Endothelial cell (in vitro differentiated cells): ENCODE data around the gene KIF13A. TPM values are rescaled to one million over a fixed set of nuclear protein-coding genes. Genes with fewer than 3 reads are reported as not detected.
"Not testable (repeated sequence)": the region's sequence is repeated elsewhere in the genome, so short reads cannot be mapped to it uniquely, and the experiment has no call there.

Experiments used
- DNase-seq: peaks from one replicate; pipeline ENCODE4 v3.0.0; 2021; ENCODE audit warnings: low spot score
- H3K27ac Mint-ChIP-seq: one replicate; pipeline ENCODE4 v1.8.0; 2021; ENCODE audit warnings: mixed read lengths, inconsistent platforms; ENCODE audit not compliant: unreplicated experiment
- H3K27me3 Mint-ChIP-seq: one replicate; pipeline ENCODE4 v1.8.0; 2021; ENCODE audit warnings: mild to moderate bottlenecking, moderate library complexity, mixed read lengths, inconsistent platforms; ENCODE audit not compliant: unreplicated experiment
- H3K36me3 Mint-ChIP-seq: one replicate; pipeline ENCODE4 v1.8.0; 2021; ENCODE audit warnings: mild to moderate bottlenecking, low read depth, mixed read lengths, inconsistent platforms; ENCODE audit not compliant: unreplicated experiment
- H3K4me1 Mint-ChIP-seq: one replicate; pipeline ENCODE4 v1.8.0; 2021; ENCODE audit warnings: mild to moderate bottlenecking, mixed read lengths, inconsistent platforms; ENCODE audit not compliant: unreplicated experiment
- H3K4me3 Mint-ChIP-seq: one replicate; pipeline ENCODE4 v1.8.0; 2021; ENCODE audit warnings: mild to moderate bottlenecking, mixed read lengths, inconsistent platforms; ENCODE audit not compliant: unreplicated experiment
- H3K9me3 Mint-ChIP-seq: one replicate; pipeline ENCODE4 v1.8.0; 2021; ENCODE audit warnings: mixed read lengths, inconsistent platforms; ENCODE audit not compliant: unreplicated experiment
- total RNA-seq: library from RNA; stranded (reverse); fragmentation: NEBNext Ultra II Directional; extraction: Animal tissue kit (Norgen Biotek cat#: 25700); gene quantifications from one replicate; pipeline ENCODE4 v1.2.1, GENCODE V29; 2021; ENCODE audit not compliant: unreplicated experiment
- TF ChIP-seq, protein P1 (sequence below): fragments of 200-600 bp; sonication (generic); IDR thresholded peaks from one replicate; pipeline ENCODE4 v1.5.0; 2021; ENCODE audit warnings: antibody characterized with exemption; ENCODE audit not compliant: unreplicated experiment

Gene KIF13A
- total RNA-seq, 1 donor from 2014 or later = 139 TPM

DNA sequence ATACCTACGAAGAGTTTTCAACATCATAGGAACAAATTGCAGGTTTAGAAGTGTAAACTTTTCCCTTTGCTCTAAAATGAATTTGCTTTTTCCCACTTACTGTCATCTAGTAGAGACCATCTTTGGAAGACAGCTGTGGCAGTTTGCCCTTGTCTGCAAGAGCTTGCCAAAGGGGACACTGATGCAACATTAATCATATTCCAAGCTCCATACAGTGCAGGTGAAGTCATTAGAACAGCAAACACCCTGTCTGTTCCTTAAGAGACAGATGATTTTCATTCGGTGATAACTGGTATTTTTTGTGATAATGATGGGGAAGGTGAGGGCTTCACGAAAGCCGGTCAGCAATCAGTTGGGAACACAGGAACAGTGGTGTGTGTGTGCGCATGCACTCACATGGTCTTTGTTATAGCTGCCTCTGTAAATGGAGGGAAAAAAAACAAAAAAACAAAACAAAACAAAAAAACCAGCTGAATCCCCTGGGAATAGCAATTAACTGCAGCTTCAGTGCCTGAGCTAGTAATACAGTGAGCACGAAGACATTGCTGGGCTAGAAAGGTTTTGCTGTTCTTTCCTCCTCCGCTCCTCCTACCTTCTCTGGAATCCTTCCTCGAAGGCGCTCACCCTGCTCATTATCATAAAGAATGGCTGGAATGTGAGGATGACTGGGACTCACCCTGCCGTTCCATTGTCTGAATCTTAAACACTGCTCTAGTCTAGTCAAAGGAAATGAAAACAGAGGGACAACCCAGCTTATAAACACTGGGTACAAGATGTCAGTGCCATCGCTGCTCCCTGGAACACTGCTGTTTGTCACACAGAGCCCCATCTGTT is 35.2 kb upstream of the KIF13A start:
- TF ChIP-seq, protein P1, sequence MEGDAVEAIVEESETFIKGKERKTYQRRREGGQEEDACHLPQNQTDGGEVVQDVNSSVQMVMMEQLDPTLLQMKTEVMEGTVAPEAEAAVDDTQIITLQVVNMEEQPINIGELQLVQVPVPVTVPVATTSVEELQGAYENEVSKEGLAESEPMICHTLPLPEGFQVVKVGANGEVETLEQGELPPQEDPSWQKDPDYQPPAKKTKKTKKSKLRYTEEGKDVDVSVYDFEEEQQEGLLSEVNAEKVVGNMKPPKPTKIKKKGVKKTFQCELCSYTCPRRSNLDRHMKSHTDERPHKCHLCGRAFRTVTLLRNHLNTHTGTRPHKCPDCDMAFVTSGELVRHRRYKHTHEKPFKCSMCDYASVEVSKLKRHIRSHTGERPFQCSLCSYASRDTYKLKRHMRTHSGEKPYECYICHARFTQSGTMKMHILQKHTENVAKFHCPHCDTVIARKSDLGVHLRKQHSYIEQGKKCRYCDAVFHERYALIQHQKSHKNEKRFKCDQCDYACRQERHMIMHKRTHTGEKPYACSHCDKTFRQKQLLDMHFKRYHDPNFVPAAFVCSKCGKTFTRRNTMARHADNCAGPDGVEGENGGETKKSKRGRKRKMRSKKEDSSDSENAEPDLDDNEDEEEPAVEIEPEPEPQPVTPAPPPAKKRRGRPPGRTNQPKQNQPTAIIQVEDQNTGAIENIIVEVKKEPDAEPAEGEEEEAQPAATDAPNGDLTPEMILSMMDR = no peak
- no peak overlapping the region for H3K4me3 Mint-ChIP-seq
- peaks cover 5% of the 10 kb centered on the region for H3K36me3 Mint-ChIP-seq
- H3K9me3 Mint-ChIP-seq = no peaks in the 10 kb centered on the region
- no peak for DNase-seq
- H3K27ac Mint-ChIP-seq = no peak overlapping the region
- H3K4me1 Mint-ChIP-seq = peaks cover 12% of the 10 kb centered on the region
- H3K27me3 Mint-ChIP-seq = peaks cover 4% of the 10 kb centered on the region

DNA sequence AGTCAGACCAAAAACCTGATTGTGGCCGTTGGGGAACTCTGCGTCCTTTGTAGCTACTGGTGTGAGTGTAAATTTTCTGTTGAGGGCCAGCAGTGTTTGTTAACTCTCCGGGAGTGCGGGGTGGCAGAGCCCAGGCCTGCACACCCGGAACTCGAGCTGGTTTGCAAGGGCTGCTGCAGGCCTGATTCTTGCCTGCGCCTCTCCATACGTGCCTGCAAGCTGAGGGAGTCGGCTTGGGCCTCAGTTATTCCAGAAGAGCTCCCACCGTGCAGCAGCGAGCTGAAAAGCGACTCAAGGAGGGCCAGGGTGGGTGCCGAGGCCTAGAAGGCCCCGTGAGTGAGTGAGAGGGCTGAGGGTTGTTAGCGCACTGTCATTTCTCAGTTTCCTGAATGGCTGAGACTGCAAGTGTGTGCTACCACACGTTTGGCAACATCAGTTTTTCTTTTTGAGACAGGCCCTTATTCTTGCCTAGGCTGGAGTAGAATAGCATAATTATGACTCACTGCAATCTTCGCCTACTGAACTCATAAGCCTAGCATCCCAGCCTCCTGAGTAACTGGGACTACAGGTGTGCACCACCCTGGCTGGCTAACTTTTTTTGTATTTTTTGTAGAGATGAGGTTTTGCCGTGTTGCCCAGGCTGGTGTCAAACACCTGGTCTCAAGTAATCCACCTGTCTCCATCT is 33.9 kb upstream of the KIF13A start:
- peaks cover 4% of the 10 kb centered on the region for H3K27me3 Mint-ChIP-seq
- H3K36me3 Mint-ChIP-seq = peaks cover 5% of the 10 kb centered on the region
- peaks cover 12% of the 10 kb centered on the region for H3K4me1 Mint-ChIP-seq
- H3K9me3 Mint-ChIP-seq = no peaks in the 10 kb centered on the region
- H3K4me3 Mint-ChIP-seq = no peak overlapping the region
- DNase-seq = no peak
- TF ChIP-seq, protein P1 = no peak
- H3K27ac Mint-ChIP-seq = no peak overlapping the region

GRCh38 chr6:18020545-18020944 is 33.1 kb upstream of the KIF13A start:
- peaks cover 12% of the 10 kb centered on the region for H3K4me1 Mint-ChIP-seq
- DNase-seq, H3K27me3 Mint-ChIP-seq, H3K4me3 Mint-ChIP-seq, H3K27ac Mint-ChIP-seq, H3K36me3 Mint-ChIP-seq, H3K9me3 Mint-ChIP-seq: not testable (repeated sequence)

DNA sequence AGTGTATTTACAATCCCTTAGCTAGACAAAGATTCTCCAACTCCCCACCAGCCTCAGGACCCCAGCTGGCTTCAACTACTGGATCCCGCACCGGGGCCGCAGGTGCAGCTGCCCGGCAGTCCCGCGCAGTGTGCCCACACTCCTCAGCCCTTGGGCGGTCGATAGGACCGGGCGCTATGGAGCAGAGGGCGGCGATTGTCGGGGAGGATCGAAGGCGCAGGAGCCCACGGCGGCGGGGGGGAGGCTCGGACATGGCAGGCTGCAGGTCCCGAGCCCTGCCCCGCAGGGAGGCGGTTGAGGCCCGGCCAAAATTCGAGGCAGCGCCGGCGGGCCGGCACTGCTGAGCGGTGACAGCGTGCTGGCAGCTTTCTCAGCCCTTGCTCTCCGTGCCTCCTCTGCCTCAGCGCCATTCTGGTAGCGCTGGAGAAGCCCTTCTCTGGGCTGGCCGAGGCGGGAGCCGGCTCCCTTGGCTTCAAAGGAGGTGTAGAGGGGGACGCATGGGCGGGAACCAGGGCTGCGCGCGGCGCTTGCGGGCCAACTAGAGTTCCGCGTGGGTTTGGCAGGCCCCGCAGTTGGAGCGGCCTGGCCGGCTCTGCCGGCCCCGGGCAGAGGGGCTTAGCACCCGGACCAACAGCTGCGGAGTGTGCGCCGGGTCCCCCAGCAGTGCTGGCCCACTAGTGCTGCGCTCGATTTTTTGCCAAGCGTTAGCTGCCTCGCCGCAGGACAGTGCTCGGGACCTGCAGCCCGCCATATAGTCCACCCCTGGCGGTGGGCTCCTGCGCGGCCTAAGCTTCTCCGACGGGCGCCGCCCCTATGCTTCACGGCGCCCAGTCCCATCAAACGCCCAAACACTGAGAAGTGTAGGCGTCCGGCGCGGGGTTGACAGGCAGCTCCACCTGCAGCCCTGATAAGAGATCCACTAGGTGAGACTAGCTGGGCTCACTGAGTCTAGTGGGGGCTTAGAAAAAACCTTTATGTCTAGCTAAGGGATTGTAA is 32.4 kb upstream of the KIF13A start:
- Mint-ChIP-seq H3K27ac (no peak overlapping the region), H3K4me3 (no peak overlapping the region), H3K4me1 (peaks cover 12% of the 10 kb centered on the region), H3K27me3 (peaks cover 1% of the 10 kb centered on the region), H3K9me3 (no peaks in the 10 kb centered on the region), H3K36me3 (peaks cover 5% of the 10 kb centered on the region)
- TF ChIP-seq, protein P1 = no peak
- no peak for DNase-seq

DNA sequence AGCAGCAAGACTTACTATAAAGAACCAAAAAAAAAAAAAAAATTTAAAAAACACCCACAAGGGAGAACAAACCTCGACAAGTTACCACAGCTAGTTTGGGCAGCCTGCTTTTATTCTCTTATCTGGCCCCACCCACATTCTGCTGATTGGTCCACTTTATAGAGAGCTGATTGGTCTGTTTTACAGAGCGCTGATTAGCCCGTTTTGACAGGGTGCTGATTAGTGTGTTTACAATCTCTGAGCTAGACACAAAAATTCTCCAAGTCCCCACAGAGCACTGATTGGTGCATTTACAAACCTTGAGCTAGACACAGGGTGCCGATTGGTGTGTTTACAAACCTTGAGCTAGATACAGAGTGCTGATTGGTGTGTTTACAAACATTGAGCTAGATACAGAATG is 31.7 kb upstream of the KIF13A start:
- DNase-seq = not testable (repeated sequence)

More for the DNA sequence above, 31.7 kb upstream of the KIF13A start:
- H3K9me3 Mint-ChIP-seq, H3K4me3 Mint-ChIP-seq, H3K27me3 Mint-ChIP-seq, H3K27ac Mint-ChIP-seq, H3K36me3 Mint-ChIP-seq: not testable (repeated sequence)
- H3K4me1 Mint-ChIP-seq = peaks cover 12% of the 10 kb centered on the region
